Endothelial cell of umbilical vein (primary cell): ENCODE results near the gene ENTPD7.

Experiments used
- CTCF ChIP-seq, 2 donors: IDR thresholded peaks; 1 replicate in 1 of 2; 2 replicates in 1 of 2; pipeline ENCODE4 v1.5.1; 2011; ENCODE audit warnings: low read length in 2 of 2, mild to moderate bottlenecking in 2 of 2, moderate library complexity in 2 of 2, control low read depth in 1 of 2, inconsistent platforms in 1 of 2, low read depth in 1 of 2; ENCODE audit not compliant: insufficient read depth in 1 of 2; ENCODE audit errors: extremely low read depth in 1 of 2
- EZH2 ChIP-seq: IDR thresholded peaks from 2 replicates; pipeline ENCODE4 v1.6.1; 2012; ENCODE audit warnings: borderline replicate concordance, low read depth, mild to moderate bottlenecking, moderate library complexity, low read length, inconsistent platforms; ENCODE audit not compliant: severe bottlenecking
- FOS ChIP-seq: IDR thresholded peaks from 2 replicates; pipeline ENCODE4 v1.6.1; 2011; ENCODE audit warnings: mild to moderate bottlenecking, low read length, moderate library complexity, borderline replicate concordance; ENCODE audit not compliant: insufficient read depth
- GATA2 ChIP-seq: IDR thresholded peaks from 2 replicates; pipeline ENCODE4 v1.7.0; 2011; ENCODE audit warnings: low read depth, mild to moderate bottlenecking, moderate library complexity, mixed read lengths, low read length; ENCODE audit not compliant: insufficient read length, insufficient read depth
- JUN ChIP-seq: IDR thresholded peaks from 2 replicates; pipeline ENCODE4 v1.6.1; 2011; ENCODE audit warnings: borderline replicate concordance, low read depth; ENCODE audit not compliant: insufficient read length, insufficient read depth
- MAX ChIP-seq: IDR thresholded peaks from 2 replicates; pipeline ENCODE4 v1.6.1; 2011; ENCODE audit not compliant: insufficient read depth, insufficient read length
- MYC ChIP-seq: IDR thresholded peaks from one replicate; pipeline ENCODE4 v1.6.1; 2011; ENCODE audit warnings: mild to moderate bottlenecking, low read depth, low read length
- POLR2A ChIP-seq: IDR thresholded peaks from 2 replicates; pipeline ENCODE4 v1.6.1; 2012; ENCODE audit warnings: low read depth, mild to moderate bottlenecking, control low read depth, low read length
- POLR2AphosphoS5 ChIP-seq: IDR thresholded peaks from 2 replicates; pipeline ENCODE4 v1.6.1; 2012; ENCODE audit warnings: low read depth, mild to moderate bottlenecking, control low read depth, low read length, moderate library complexity; ENCODE audit not compliant: insufficient read depth

- TF ChIP-seq CTCF (IDR thresholded peaks at IDR 0.05; ENCODE audit: extremely low read depth in 1 of 2, insufficient read depth in 1 of 2, low read depth in 1 of 2, low read length in 2 of 2), result peak; percentile 19 to 42
- no peak for TF ChIP-seq EZH2
- no peak for TF ChIP-seq POLR2A
- TF ChIP-seq MAX, result no peak
- TF ChIP-seq MYC, result no peak
- no peak for TF ChIP-seq POLR2AphosphoS5
- TF ChIP-seq GATA2, result no peak
- TF ChIP-seq JUN, result no peak
- TF ChIP-seq FOS, result no peak
Observed at GRCh38 chr10:99630433-99630832, 28.9 kb upstream of the ENTPD7 start.
